NCI-H748 (cell line): Measurements from ENCODE around the gene RAB26.
"Not testable (repeated sequence)": the region's sequence is repeated elsewhere in the genome, so short reads cannot be mapped to it uniquely, and the experiment has no call there.

Source experiments
- DNase-seq: peaks from one replicate; lab custom pipeline; 2025; ENCODE audit not compliant: unreplicated experiment; lab: John Stamatoyannopoulos, UW

RAB26 gene

DNA sequence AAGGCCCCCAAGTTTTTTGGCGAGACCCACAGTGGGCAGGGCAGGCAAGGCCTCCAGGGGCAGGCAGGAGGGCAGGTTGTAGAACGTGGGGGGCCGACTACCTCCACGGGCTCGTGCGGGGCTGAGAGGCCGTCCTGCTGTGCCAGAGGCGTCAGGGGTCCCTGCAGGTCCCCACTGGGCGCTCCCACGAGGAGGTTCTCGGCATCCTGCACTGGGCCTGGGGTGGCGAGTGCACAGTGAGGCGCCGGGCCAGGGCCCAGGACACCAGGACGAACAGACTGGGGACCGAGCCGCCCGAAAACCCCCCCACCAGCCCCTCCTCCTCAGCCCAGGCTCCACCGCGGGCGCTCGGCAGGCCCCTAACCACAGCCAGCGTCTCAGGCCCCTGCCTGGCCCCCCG, 32.0 kb upstream of the RAB26 start:
- DNase-seq: not testable (repeated sequence)

DNA sequence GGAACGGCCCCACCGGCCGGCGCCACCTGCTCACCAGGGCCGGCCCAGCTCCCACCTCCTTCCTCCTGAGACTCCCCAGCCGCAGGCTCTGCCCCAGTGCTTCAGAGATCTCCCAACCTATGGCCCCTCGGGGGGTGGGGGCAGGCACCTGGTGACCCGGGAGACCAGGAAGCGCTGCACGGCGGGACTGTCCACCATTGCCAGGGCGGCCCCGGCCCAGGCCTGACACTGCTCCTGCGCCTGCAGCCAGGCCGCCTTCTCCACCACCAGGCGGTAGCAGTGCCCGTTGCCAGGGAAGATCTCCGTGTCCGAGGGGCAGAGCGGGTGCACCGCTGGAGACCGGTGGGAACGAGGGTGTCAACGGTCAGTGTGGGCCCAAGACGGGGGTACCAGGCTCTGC, 31.1 kb upstream of the RAB26 start:
- not testable (repeated sequence) for DNase-seq

DNA sequence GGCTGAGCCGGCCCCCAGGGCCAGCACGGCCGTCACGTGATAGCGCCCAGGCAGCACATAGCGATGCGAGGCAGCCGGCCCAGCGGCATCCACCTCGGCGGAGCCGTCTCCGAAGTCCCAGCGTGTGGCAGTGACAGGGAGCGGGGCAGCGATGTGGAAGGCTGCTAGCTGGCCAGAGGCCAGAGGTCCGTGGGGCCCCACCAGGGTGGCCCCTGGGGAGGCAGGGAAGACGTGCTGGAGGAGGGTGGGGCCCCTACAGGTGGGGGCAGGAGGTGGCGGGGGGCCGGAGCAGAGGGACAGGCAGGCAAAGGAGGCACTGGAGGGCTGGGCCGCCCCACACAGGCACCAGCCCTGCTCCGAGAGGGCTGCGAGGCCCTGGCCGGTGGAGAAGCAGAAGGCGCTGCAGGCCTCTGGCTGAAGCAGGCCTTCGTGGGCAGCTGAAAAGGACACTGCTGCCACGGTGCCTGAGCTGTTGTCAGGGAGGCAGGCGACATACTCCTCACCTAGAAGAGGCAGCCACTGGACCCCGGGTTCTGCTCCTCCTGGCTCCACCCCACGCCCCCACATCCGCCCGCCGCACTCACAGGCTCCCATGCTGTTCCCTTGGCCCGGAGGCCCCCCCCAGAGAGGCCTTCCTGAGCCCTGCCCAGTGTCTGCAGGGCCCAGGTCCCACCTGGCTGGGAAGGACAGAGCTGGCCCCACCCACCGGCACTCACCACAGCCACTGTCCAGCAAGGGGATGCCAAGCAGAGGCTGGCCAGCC, 30.3 kb upstream of the RAB26 start:
- DNase-seq: not testable (repeated sequence)

DNA sequence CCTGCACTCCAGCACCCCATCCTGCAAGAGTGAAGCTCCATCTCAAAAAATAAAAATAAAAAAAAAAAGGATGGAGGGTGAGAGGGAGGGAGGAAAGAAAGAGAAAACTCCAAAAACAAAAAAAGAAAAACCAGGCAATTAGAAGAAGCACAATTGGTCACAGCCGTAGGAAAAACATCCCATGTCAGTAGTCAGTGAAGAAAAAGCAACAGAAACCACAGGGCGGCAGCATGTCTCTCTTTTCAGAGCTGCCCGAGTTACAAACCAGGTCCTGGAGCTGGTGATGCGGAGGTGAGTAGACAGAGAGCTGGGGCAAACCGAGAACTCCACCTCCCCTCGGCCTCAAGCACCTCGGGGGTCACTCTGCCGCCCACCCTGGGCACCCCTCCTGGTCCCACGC, 27.1 kb upstream of the RAB26 start:
- DNase-seq: not testable (repeated sequence)

DNA sequence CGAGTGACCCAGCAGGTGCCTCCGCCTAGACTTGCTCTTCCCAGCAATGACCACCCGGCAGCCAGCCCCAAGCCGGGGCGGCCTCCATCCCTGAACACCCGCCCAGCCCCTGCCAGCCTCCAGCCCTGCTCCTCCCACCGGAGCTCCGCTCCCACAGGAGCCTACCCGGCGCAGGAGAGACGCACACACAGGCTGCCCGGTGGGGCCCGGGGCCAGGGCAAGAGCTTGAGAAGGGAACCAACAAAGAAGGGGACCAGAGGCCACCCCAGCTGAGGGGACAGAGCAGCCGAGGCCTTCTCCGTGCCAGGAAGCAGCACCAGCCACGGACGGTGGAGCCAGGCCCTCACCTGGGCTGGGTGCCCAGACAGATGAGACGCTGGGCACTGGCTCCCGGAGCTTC, 26.6 kb upstream of the RAB26 start:
- DNase-seq: no peak

DNA sequence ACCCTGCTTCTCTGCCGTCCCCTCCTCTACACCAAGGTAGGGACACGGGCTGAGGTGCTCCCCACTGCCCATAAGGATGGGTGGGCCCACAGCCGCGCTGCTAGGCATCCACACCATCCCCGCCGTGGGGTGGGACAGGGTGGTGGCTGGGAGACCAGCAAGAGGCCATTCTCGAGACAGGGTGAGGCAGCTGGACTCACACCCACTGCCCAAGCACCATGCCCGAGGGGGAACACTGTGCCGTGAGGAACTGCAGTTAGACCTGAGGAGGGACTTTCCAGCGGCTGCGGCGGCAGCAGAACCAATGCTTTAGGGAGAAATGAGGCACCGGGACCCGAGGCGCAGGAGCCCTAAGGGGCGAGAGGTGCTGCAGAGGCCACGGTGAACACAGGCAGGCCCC, 26.0 kb upstream of the RAB26 start:
- no peak for DNase-seq

DNA sequence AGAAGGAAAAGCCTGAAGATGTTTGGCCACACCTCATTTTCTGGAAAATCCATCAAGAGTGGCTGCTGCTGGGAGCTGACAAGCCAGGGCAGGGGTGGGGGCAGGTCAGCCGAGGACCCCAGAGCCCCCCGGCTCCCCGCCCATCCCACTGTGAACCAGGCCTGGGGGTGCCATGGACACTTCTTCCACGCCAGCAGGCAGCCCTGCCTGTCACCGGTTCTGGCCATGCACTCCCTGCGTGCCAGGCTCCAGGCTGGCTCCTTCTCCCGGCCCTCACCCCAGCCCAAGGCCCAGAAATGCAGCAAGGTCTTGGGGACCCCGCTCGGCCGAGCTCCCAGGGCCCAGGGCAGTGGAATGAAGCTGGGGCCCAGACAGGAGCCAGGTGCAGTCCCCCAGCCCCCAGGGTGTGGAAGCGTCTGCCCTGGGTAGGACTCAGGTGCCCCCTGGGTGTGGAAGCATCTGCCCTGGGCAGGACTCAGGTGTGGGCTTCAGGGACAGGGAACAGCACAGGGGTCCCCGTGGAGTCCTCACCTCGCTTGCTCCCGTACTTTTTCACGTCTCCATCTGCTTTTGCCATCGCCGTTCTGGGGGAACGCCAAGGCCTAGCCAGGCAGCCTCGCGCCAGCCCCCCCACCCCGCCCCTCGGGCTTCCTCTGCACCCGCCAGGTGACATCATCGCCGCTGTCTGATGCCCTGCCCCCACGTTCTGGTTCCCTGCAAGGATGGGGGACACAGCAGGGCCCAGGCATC, 25.3 kb upstream of the RAB26 start:
- not testable (repeated sequence) for DNase-seq

DNA sequence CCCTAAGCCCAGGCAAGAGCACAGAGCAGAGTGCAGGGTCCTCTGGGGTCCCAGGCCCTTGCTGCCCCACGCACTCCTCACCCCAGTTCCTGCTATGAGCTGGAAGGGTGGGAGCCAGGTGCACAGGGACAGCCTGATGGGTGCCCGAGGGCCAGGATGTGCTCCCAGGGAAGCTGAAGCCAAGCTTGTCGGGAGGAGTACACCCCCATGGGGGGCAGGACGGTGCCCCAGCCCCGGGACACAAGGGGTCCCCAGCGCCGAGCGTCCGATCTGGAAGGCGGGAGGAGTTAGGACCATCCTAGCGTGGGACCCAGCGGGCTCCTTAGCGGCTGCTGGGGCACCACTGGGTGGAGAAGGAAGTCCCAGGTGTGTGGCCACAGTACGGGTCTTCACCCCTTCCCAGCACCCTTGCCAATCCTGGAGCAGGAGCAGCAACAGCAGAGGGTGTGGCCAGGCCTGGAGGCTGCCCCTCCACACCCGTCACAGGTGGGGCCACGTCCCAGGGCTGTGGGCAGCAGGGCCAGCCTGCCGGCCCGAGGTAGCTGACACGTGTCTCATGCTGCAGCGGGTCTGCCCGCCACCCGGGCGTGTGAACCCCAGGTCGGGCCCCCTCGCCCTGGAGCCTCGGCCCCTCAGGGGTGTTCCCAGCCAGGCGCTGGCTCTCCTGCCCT, 24.6 kb upstream of the RAB26 start:
- not testable (repeated sequence) for DNase-seq

DNA sequence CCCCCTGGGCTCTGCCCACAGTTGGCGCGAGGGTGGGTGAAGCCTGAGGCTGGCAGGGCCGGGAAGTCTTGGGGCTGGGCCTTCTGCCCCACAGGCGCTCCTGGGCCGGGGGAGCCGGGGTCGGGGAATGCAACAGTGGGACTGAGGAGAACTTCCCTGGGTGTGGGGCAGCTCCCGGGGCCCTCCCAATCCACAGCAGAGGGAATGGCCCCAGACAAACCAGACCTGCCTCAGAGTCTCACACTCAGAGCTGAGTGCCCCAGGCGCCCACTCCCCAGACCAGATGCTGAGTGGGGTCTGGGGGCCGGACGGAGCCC, 24.1 kb upstream of the RAB26 start:
- not testable (repeated sequence) for DNase-seq

DNA sequence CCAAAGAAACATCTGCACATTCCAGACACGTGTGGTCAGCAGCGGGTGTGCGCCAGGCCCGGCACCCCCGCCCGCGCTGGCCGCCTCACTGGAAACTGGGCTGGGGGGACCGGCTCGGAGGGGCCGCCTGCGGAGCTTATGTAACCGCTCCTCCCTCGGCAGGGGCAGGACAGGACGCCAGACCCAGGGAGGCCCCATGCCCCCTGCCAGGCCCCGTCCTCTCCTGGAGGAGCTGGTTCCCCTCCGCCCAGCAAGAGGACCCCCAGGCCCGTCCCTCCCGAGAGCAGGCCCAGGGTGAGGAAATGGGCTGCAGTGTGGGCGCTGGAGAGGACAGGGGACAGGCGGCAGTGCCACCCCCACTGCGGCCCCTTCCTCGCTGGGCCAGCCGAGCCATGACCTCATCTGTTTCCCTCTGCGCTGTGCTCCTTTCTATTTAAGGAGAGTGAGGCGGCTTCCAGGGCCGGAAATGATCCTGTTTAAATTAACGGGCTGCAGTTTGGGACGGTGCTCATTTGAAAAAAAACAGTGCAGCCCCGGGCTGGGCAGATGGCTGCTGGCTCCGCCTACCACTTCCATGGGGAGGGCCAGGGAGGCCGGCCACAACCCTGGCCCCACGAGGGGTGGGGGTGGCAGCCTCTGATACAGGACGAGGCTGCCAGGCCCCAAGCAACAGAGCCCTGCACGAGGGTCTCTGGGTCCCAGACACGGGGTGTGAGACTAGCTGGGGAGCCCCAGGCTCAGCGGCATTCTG, 23.6 kb upstream of the RAB26 start:
- not testable (repeated sequence) for DNase-seq

DNA sequence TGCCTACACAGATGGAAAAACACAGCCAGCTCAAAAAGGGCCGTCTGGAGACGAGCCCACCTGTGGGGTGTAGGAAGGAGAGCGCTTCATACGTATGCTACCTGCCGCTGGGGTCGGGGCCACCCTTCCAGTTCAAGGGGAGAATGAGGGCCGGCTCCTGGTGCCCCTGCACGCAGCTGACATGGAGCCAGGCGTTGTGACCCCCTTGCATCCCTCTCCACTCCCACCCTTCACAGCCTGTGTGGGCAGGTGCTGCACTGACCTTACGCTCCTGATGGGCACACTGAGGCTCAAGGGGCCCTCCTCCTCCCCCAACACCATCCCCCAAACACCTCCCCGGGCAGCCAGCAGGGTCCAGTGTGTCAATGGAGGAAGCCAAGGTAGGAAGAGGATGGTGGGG, 22.8 kb upstream of the RAB26 start:
- not testable (repeated sequence) for DNase-seq

DNA sequence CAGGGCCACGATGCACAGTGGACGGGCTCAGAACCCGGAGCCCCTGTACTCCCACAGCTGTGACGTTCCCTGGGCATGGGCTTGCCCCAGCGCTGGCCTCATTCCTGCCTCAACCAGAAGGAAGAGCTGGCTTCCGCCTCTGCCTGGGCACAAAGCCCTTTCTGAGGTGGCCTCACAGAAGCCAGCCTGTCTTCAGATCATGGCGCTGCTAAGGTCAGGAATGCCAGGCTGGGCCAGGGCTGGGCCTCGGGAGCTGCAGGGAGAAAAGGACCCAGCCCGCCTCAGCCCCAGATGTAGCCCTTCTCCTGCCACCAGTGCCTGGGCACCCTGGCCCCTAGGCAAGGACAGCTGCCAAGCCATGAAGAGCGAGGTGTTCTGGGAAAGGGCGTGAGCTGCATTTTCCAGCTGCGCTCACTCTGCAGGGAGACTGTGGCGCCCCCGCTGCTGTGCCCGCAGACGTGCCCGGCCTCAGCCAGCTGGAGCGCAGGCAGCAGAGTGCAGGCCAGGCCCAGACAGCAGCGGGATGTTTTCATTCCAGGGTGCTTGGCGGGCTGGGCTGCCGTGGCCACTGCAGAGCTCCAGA, 22.2 kb upstream of the RAB26 start:
- DNase-seq: not testable (repeated sequence)

DNA sequence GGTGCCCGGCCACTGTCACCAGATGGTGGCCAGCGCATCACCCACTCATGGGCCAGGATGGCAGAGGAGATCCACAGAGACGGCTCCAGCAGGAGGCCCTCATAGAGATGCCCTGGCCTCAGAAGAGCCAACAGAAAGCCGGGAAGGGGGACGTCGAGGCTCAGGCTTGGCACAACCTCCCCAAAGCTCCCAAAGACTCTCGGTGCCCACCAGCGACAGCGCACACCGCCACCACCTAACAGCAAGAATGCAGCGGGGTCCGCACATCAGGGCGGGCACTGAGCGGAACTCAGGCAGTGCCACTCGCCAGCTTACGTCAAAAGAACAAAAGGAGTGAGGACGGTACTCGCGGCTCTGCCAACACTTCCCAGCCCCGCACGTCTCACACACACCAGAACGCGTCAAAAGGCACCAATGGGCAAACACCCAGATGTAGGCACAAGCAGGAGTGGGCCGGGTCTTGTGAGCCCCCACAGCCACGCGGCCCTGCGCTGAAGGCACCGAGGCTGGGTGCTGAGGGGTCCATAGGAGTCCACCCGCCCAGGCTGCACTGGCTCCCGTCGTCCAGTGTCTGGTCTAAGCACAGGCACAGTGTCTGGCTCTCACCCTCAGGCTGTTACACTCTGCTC, 21.4 kb upstream of the RAB26 start:
- DNase-seq: not testable (repeated sequence)

DNA sequence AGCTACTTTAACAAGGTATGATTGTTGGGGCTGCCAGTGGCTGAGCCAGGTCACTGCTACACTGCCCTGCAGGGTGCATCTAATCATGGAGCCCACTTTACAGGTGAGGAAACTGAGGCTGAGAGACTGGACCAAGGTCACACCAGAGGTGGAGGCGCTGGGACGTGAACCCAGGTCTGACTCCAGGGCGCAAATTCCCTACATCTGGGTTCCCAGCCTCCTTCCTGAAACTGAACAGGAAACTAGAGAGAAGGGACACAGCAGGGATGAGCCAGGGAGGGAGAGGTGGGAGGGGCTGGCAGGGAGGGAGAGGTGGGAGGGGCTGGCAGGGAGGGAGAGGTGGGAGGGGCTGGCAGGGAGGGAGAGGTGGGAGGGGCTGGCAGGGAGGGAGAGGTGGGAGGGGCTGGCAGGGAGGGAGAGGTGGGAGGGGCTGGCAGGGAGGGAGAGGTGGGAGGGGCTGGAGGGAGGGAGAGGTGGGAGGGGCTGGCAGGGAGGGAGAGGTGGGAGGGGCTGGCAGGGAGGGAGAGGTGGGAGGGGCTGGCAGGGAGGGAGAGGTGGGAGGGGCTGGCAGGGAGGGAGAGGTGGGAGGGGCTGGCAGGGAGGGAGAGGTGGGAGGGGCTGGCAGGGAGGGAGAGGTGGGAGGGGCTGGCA, 20.7 kb upstream of the RAB26 start:
- DNase-seq: peak; percentile 26

DNA sequence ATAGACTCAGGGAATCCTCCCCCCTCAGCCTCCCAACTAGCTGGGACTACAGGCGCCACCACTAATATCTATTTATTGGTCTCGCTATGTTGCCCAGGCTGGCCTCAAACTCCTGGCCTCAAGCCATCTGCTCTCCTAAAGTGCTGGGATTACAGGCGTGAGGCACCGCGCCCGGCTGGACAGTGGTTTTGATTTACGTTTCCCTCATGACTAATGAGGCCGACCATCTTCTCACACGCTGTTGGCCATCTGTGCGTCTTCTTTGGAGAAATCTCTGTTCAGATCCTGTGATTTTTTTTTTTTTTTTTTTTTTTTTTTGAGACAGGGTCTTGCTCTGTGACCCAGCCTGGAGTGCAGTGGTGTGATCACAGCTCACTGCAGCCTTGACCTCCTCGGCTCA, 19.2 kb upstream of the RAB26 start:
- not testable (repeated sequence) for DNase-seq

DNA sequence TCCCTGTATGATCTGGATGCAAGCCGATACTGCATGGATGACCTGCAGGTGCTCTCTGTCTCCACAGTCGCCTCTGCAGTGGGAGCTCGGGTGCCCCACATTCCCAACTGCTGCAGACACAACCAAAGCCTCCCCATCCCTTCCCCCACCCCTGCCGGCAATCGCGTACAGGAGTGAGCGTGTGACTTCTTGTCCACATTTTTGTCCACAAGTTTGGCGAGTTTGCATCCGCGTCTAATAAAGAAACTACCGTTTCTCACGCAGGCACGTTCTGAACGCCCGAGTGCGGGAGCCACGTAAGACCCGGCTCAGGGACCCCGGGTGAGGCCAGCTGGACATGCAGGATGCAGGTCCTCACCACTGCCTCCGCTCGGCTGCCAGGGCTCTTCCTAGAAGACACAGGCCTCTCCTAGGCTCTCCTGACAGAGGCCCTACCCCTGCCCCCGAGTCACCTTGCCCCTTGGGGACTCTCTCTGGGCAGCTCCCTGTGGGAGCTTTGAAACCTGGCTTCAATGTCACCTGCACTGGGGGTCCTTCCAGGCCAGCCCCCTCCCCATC, 18.5 kb upstream of the RAB26 start:
- DNase-seq: not testable (repeated sequence)

DNA sequence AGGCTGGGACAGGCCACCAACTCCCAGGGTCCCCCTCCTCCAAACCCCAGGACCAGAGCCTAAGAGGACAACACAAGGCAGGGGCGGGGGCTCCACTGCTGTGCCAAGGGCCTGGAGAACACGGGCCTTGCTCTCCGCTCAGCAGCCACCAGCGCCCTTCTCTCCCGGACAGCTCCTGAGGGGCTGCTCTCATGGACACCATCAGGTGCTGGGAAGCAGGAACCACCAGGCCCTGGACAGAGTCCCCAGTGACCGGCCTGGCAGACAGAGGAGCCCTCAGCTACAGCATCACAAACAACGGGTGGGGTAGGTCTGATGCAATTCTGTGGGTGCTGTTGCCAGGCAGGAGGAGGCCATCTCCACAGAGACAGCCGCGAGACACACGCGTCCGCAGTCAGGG, 14.6 kb upstream of the RAB26 start:
- not testable (repeated sequence) for DNase-seq

DNA sequence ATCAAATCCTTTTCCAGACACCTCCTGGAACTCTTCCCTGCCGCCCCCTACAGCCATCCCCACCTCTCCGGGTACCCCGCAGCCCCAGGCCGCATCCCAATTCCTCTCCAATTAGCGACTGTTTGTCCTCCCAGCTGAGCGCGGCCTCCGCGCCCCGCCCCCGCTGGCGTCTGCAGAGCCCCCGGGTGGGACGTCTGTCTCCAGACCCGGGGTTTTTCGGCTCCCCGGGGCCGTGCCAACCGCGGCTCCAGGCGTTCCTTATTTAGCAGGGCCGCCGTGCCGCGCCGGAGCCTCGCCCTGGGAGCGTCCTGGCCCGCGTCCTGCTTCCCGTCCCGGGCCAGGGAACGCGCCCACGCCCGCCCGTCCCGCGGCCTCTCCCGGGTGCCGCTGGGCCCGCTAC, 13.4 kb upstream of the RAB26 start:
- peak; percentile 6 for DNase-seq

DNA sequence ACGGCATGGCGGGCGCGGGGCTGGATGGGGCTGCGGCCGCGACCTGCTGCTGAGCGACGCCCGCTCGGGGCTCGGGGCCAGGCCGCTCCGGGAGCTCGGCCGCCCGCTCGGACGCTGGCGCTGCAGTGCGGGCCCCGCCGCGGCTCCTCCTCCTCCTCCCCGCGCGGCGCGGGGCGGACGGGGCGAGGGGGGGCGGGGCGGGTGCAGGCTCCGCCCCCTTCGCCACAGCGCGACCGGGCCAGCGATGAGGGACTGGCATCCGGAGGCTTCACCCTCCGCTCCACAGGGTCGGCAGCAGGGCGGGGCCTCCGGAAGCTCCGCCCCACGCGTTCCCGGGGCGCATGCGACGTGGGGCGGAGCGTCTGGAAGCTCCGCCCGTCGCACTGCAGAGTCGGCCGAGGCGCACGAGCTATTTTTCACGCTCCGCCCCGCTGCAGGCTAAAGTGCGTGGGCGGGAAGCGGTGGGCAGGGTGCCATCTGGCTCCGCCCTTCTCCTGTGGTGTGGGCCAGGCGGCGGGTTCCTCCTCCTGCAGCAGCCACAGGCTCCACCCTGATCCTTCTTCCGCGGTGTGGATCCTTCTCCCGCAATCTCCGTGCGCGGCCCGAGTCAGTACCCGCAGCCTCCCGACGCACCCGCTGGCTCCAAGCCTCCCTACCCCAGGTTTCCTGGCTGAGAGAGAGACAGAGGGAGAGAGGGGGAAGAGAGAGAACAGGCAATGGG, 12.5 kb upstream of the RAB26 start, which contains the start of gene PKD1:
Gene PKD1, minus strand, starts transcription at position 129 of the 721 bp plus-strand sequence. CDS start 209 bp downstream, outside the sequence.
- DNase-seq: peak; percentile 83
